ENCODE results near the gene MIEF1. TPM values are rescaled to one million over a fixed set of nuclear protein-coding genes. Genes with fewer than 3 reads are reported as not detected.

The MIEF1 gene
- total RNA-seq, 1 experiment from 2014 or later = 49.4 TPM

GRCh38 chr22:39454385-39454871, 47.7 kb upstream of the MIEF1 start:
- no peak for DNase-seq
- H3K27me3 Mint-ChIP-seq (ENCODE audit: insufficient read depth, unreplicated experiment) = no peaks in the 10 kb centered on the region
- no peak for TF ChIP-seq CTCF (IDR thresholded peaks at IDR 0.05; ENCODE audit: insufficient read depth in 1 of 2, low read depth in 1 of 2, low read length in 1 of 2, severe bottlenecking in 1 of 2, unreplicated experiment in 1 of 2)
- peaks cover 11% of the 10 kb centered on the region; the same call in 1 of the 2 replicates for H3K4me1 ChIP-seq
- H3K9me3 ChIP-seq = no peaks in the 10 kb centered on the region
- H3K4me1 Mint-ChIP-seq (ENCODE audit: low read depth, unreplicated experiment) = peaks cover 28% of the 10 kb centered on the region
- BruUV-seq (replicated peaks) = no TSS peak
- intact Hi-C loops (cut with micrococcal nuclease; ENCODE audit: unreplicated experiment) = no loop called here
- no peak overlapping the region for H3K4me3 ChIP-seq (ENCODE audit: low read depth, low read length)
- H3K27ac Mint-ChIP-seq (ENCODE audit: unreplicated experiment) = peak overlapping the region; percentile 65
- CTCF ChIA-PET = interaction anchor here (1.1 kb wide), 1 partner anchor 66 kb away, joined by 3 read pairs; the partner anchor contains the start of gene ATF4
- no peaks in the 10 kb centered on the region for H3K36me3 Mint-ChIP-seq (ENCODE audit: insufficient read depth, unreplicated experiment)
- H3K36me3 ChIP-seq (ENCODE audit: control insufficient read depth, insufficient read depth, low read length) = no peaks in the 10 kb centered on the region
- no peaks in the 10 kb centered on the region for H3K27me3 ChIP-seq (replicated peaks; ENCODE audit: control insufficient read depth, insufficient read depth, low read length)
- H3K9me3 Mint-ChIP-seq (ENCODE audit: unreplicated experiment) = no peaks in the 10 kb centered on the region
- POLR2A ChIA-PET = interaction anchor here (0.5 kb wide), 1 partner anchor 162 kb away, joined by 5 read pairs; no protein-coding TSS in a partner anchor
- no peak overlapping the region for H3K4me3 Mint-ChIP-seq (ENCODE audit: unreplicated experiment)

- Histone ChIP-seq H3K9me3 (no peaks in the 10 kb centered on the region), H3K4me3 (ENCODE audit: low read depth, low read length) (no peak within 1 kb of the TSS), H3K36me3 (ENCODE audit: control insufficient read depth, insufficient read depth, low read length) (no peaks in the 10 kb centered on the region), H3K4me1 (peaks cover 11% of the 10 kb centered on the region; the same call in 1 of the 2 replicates), H3K27me3 (replicated peaks; ENCODE audit: control insufficient read depth, insufficient read depth, low read length) (no peaks in the 10 kb centered on the region)
- intact Hi-C loops (cut with micrococcal nuclease; ENCODE audit: unreplicated experiment) = no loop called here
- H3K27ac Mint-ChIP-seq (ENCODE audit: unreplicated experiment) = no peak within 1 kb of the TSS
- H3K9me3 Mint-ChIP-seq (ENCODE audit: unreplicated experiment) = no peaks in the 10 kb centered on the region
- peaks cover 21% of the 10 kb centered on the region for H3K4me1 Mint-ChIP-seq (ENCODE audit: low read depth, unreplicated experiment)
- no peaks in the 10 kb centered on the region for H3K27me3 Mint-ChIP-seq (ENCODE audit: insufficient read depth, unreplicated experiment)
- DNase-seq = no peak
- no peaks in the 10 kb centered on the region for H3K36me3 Mint-ChIP-seq (ENCODE audit: insufficient read depth, unreplicated experiment)
- no peak for TF ChIP-seq CTCF (IDR thresholded peaks at IDR 0.05; ENCODE audit: insufficient read depth in 1 of 2, low read depth in 1 of 2, low read length in 1 of 2, severe bottlenecking in 1 of 2, unreplicated experiment in 1 of 2)
- POLR2A ChIA-PET = no interaction called here
- CTCF ChIA-PET = no interaction called here
- no peak within 1 kb of the TSS for H3K4me3 Mint-ChIP-seq (ENCODE audit: unreplicated experiment)
- BruUV-seq (replicated peaks) = no TSS peak
Observed at GRCh38 chr22:39456522-39457197, 45.4 kb upstream of the MIEF1 start, which contains the start of gene MGAT3. Gene MGAT3, plus strand, starts transcription at chr22:39457012. Its CDS starts 30,336 bp downstream, at chr22:39487348.

GRCh38 chr22:39457198-39457555, 44.9 kb upstream of the MIEF1 start:
- Mint-ChIP-seq H3K27me3 (ENCODE audit: insufficient read depth, unreplicated experiment) (no peaks in the 10 kb centered on the region), H3K27ac (ENCODE audit: unreplicated experiment) (no peak overlapping the region), H3K4me3 (ENCODE audit: unreplicated experiment) (no peak overlapping the region), H3K36me3 (ENCODE audit: insufficient read depth, unreplicated experiment) (no peaks in the 10 kb centered on the region), H3K4me1 (ENCODE audit: low read depth, unreplicated experiment) (peaks cover 18% of the 10 kb centered on the region), H3K9me3 (ENCODE audit: unreplicated experiment) (no peaks in the 10 kb centered on the region)
- Histone ChIP-seq H3K27me3 (replicated peaks; ENCODE audit: control insufficient read depth, insufficient read depth, low read length) (no peaks in the 10 kb centered on the region), H3K36me3 (ENCODE audit: control insufficient read depth, insufficient read depth, low read length) (no peaks in the 10 kb centered on the region), H3K9me3 (no peaks in the 10 kb centered on the region), H3K4me1 (peaks cover 11% of the 10 kb centered on the region; the same call in 1 of the 2 replicates), H3K4me3 (ENCODE audit: low read depth, low read length) (no peak overlapping the region)
- no peak for TF ChIP-seq CTCF (IDR thresholded peaks at IDR 0.05; ENCODE audit: insufficient read depth in 1 of 2, low read depth in 1 of 2, low read length in 1 of 2, severe bottlenecking in 1 of 2, unreplicated experiment in 1 of 2)
- POLR2A ChIA-PET = no interaction called here
- CTCF ChIA-PET = no interaction called here
- no TSS peak for BruUV-seq (replicated peaks)
- no peak for DNase-seq
- intact Hi-C loops (cut with micrococcal nuclease; ENCODE audit: unreplicated experiment) = no loop called here

Measured in Caco-2 (cell line).